ENCODE measurements around the gene SIRT5. TPM values are rescaled to one million over a fixed set of nuclear protein-coding genes. Genes with fewer than 3 reads are reported as not detected.

SIRT5 gene
- polyA plus RNA-seq, 1 donor from 2014 or later, result 15.9 TPM

- no peak overlapping the region for H3K27ac ChIP-seq (ENCODE audit: low read length)
- no peak overlapping the region for H2AFZ ChIP-seq (ENCODE audit: low read depth, low read length)
- no peaks in the 10 kb centered on the region for H3K9me3 ChIP-seq (ENCODE audit: low read length)
- H3K79me2 ChIP-seq (replicated peaks; ENCODE audit: insufficient read depth, low read length), result no peaks in the 10 kb centered on the region
- no peaks in the 10 kb centered on the region for H3K9me2 ChIP-seq (ENCODE audit: insufficient read depth, low read length)
- H4K20me1 ChIP-seq (ENCODE audit: insufficient read depth), result no peaks in the 10 kb centered on the region
- no peak for TF ChIP-seq POLR2AphosphoS5 (IDR thresholded peaks at IDR 0.05)
- TF ChIP-seq EP300 (conservative IDR thresholded peaks at IDR 0.05; ENCODE audit: poor library complexity, severe bottlenecking), result no peak
- TF ChIP-seq MXI1 (conservative IDR thresholded peaks at IDR 0.05; ENCODE audit: poor library complexity, severe bottlenecking), result no peak
- no peak for TF ChIP-seq CTCF (IDR thresholded peaks at IDR 0.05; ENCODE audit: poor library complexity, severe bottlenecking)
- no peak for TF ChIP-seq REST (IDR thresholded peaks at IDR 0.05; ENCODE audit: borderline replicate concordance)
- TF ChIP-seq EZH2 (IDR thresholded peaks at IDR 0.05; ENCODE audit: borderline replicate concordance, insufficient read depth, low read length, poor library complexity, severe bottlenecking), result no peak
- TF ChIP-seq TAF1 (IDR thresholded peaks at IDR 0.05; ENCODE audit: low read depth), result no peak
- no peak for TF ChIP-seq SMC3 (conservative IDR thresholded peaks at IDR 0.05; ENCODE audit: poor library complexity)
- no peak for TF ChIP-seq RAD21 (conservative IDR thresholded peaks at IDR 0.05)
- no peaks in the 10 kb centered on the region for H3K36me3 ChIP-seq (ENCODE audit: insufficient read depth, low read length)
- H3K9ac ChIP-seq (ENCODE audit: low read length), result no peak overlapping the region
- no peaks in the 10 kb centered on the region for H3F3A ChIP-seq (ENCODE audit: insufficient read depth, low read length, poor library complexity, severe bottlenecking)
- H3K27me3 ChIP-seq (ENCODE audit: insufficient read depth, low read depth, low read length), result no peaks in the 10 kb centered on the region
- no peak overlapping the region for H3K4me2 ChIP-seq (ENCODE audit: low read length)
- no peak overlapping the region for H3K4me3 ChIP-seq (ENCODE audit: low read length)
Observed at GRCh38 chr6:13526357-13526726, 48.1 kb upstream of the SIRT5 start.

GRCh38 chr6:13526727-13527670 lies 47.4 kb upstream of the SIRT5 start:
- no peaks in the 10 kb centered on the region for H3K27me3 ChIP-seq (ENCODE audit: insufficient read depth, low read depth, low read length)
- no peaks in the 10 kb centered on the region for H3K9me2 ChIP-seq (ENCODE audit: insufficient read depth, low read length)
- no peaks in the 10 kb centered on the region for H4K20me1 ChIP-seq (ENCODE audit: insufficient read depth)
- no peak overlapping the region for H2AFZ ChIP-seq (ENCODE audit: low read depth, low read length)
- no peak overlapping the region for H3K4me2 ChIP-seq (ENCODE audit: low read length)
- H3K27ac ChIP-seq (ENCODE audit: low read length), result no peak overlapping the region
- no peak overlapping the region for H3K4me3 ChIP-seq (ENCODE audit: low read length)
- TF ChIP-seq EP300 (conservative IDR thresholded peaks at IDR 0.05; ENCODE audit: poor library complexity, severe bottlenecking) (no peak), MXI1 (conservative IDR thresholded peaks at IDR 0.05; ENCODE audit: poor library complexity, severe bottlenecking) (no peak), POLR2AphosphoS5 (IDR thresholded peaks at IDR 0.05) (no peak), SMC3 (conservative IDR thresholded peaks at IDR 0.05; ENCODE audit: poor library complexity) (no peak), EZH2 (IDR thresholded peaks at IDR 0.05; ENCODE audit: borderline replicate concordance, insufficient read depth, low read length, poor library complexity, severe bottlenecking) (no peak), REST (IDR thresholded peaks at IDR 0.05; ENCODE audit: borderline replicate concordance) (no peak)
- H3K79me2 ChIP-seq (replicated peaks; ENCODE audit: insufficient read depth, low read length), result no peaks in the 10 kb centered on the region
- H3K9ac ChIP-seq (ENCODE audit: low read length), result no peak overlapping the region
- H3K36me3 ChIP-seq (ENCODE audit: insufficient read depth, low read length), result no peaks in the 10 kb centered on the region
- no peaks in the 10 kb centered on the region for H3K9me3 ChIP-seq (ENCODE audit: low read length)
- H3F3A ChIP-seq (ENCODE audit: insufficient read depth, low read length, poor library complexity, severe bottlenecking), result no peaks in the 10 kb centered on the region

All from neural cell (in vitro differentiated cells).